Activated CD8-positive, alpha-beta memory T cell treated with anti-CD3 and anti-CD28 coated beads for 36 hours (primary cell): ENCODE measurements around the gene PPP2R2B. TPM values are rescaled to one million over a fixed set of nuclear protein-coding genes. Genes with fewer than 3 reads are reported as not detected.

Source experiments
- CTCF ChIA-PET: fragments of 350-600 bp; sonication (Branson Sonifier 250); formaldehyde crosslinking; loops from one replicate; lab custom pipeline; 2021; ENCODE audit warnings: antibody characterized with exemption; lab: Charles Lee
- POLR2A ChIA-PET: fragments of 350-600 bp; sonication (Branson Sonifier 250); formaldehyde crosslinking; loops from one replicate; lab custom pipeline; 2021; ENCODE audit warnings: antibody characterized with exemption; lab: Charles Lee
- total RNA-seq, 2 experiments: library from RNA; stranded (reverse); gene quantifications; one replicate each; pipeline ENCODE4 v1.2.3, GENCODE V29; 2021

Gene PPP2R2B
- total RNA-seq, 2 experiments from 2014 or later, result 1.9 to 2.1 TPM

DNA sequence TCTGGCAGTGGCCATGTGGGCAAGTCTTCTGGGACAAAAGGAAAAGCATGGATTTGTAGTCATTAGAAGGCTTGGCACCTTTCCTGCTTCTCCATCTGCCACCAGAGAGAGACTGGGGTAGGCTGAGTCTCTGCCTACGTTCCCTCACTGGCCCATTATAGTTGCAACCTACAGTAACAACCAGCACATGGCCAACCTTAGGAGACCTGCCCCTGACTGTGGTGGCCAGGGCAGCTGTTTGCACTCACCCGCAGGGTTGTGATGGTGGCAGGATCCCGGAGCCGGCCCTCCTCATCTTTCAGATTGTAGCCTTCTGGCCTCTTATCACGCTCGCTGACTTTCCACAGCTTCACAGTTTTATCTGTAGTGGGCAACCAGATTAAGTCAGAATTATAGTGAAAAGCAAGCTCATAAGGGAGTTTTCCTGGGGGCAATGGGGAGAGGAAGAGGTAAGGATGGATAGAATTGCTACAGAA is 187.6 kb downstream of the PPP2R2B start:
- POLR2A ChIA-PET, result no interaction called here

GRCh38 chr5:146687630-146688029 is 190.9 kb downstream of the PPP2R2B start:
- POLR2A ChIA-PET, result no interaction called here
- CTCF ChIA-PET, result no interaction called here

More for the DNA sequence above, 187.6 kb downstream of the PPP2R2B start:
- CTCF ChIA-PET, result no interaction called here

GRCh38 chr5:146683861-146684260 is 194.7 kb downstream of the PPP2R2B start:
- ChIA-PET CTCF (interaction anchor here (0.5 kb wide), 1 partner anchor 149 kb away, joined by 3 read pairs; no protein-coding TSS in a partner anchor), POLR2A (no interaction called here)

- POLR2A ChIA-PET, result no interaction called here
- CTCF ChIA-PET, result interaction anchor here (0.5 kb wide), 1 partner anchor 148 kb away, joined by 3 read pairs; no protein-coding TSS in a partner anchor
Measured at GRCh38 chr5:146682899-146683532, 195.5 kb downstream of the PPP2R2B start.

DNA sequence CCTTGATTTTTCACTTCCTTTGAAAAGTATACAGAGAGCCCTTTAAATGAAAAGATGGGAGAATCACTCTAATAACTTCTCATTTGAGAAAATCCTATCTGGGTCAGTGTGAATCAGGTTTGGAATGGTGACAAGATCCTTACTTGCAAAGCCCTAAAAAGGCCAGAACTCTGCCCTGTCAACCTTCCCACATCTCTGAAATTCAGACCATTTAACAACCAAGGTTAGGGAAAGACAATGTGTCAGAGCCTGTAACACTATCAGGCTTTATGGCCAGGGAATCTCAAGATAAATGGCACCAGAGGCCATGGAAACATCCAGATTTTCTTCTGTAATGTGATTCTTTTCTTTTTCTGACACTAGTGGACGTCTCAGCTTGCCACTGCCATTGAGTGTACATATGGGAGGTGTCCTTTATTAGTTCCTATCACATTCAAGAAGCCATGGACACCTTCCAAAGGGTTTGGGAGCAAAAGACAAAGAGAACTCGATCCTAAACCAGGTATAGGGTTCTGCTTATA is 196.9 kb downstream of the PPP2R2B start:
- ChIA-PET CTCF (no interaction called here), POLR2A (no interaction called here)

- ChIA-PET CTCF (no interaction called here), POLR2A (no interaction called here)
Measured at GRCh38 chr5:146680846-146681584, 197.5 kb downstream of the PPP2R2B start.

- ChIA-PET POLR2A (no interaction called here), CTCF (interaction anchor here (1.2 kb wide), 1 partner anchor 10 kb away, joined by 3 read pairs; no protein-coding TSS in a partner anchor)
Measured at GRCh38 chr5:146675636-146676035, 202.9 kb downstream of the PPP2R2B start.

- CTCF ChIA-PET, result no interaction called here
- POLR2A ChIA-PET, result no interaction called here
Measured at GRCh38 chr5:146672866-146673265, 205.7 kb downstream of the PPP2R2B start.

DNA sequence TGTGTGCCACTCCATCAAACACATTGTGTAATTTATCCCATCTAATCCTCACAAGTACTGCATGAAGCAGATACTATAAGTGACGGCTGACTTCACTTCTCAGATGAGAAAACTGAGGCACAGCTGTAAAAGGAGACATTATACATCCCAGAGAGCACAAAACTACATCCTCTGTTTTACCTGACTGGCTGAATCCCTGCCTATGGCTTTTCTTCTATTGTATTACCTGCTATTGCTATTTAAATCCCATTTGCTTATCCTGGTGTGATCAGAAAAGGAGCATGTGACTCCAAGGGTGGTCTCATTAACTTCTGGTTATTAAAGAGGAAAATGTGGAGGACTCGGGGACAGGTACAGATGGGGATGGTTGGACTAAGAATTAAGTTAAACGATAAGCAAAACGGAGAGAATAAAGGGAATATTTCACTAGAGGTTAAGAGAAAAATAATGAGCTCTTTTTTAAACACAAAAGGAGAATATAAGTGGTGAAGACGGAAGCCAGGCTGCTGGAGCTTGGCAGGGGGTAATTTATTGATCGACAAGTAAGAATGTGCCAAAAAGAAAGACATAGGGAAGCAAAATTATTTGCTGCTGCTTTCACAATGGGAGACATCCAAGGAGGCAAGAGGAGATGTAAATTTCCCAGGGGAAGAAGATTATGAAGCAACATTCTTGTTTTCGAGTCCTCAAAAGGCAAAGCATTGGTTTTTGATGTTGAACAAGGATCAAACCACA is 206.8 kb downstream of the PPP2R2B start:
- CTCF ChIA-PET, result no interaction called here
- POLR2A ChIA-PET, result no interaction called here

DNA sequence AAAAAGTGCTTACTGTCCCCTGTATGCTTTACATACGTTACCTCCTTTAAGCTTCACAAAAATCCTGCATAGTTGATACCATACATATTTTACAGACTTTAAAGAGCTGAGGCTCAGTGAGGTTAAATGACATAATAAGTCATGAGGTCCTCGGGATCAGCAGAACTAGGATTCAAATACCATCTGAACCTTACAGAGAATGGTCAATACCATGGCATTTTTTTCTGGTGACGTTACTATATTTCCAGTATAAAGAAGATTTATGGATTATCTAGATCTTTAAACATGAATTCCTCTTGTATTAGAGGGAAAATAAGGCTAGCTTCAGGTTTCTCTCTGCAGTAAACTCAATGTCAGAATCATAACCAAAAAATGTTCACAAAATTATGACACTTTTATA is 208.9 kb downstream of the PPP2R2B start:
- CTCF ChIA-PET, result no interaction called here
- POLR2A ChIA-PET, result no interaction called here

DNA sequence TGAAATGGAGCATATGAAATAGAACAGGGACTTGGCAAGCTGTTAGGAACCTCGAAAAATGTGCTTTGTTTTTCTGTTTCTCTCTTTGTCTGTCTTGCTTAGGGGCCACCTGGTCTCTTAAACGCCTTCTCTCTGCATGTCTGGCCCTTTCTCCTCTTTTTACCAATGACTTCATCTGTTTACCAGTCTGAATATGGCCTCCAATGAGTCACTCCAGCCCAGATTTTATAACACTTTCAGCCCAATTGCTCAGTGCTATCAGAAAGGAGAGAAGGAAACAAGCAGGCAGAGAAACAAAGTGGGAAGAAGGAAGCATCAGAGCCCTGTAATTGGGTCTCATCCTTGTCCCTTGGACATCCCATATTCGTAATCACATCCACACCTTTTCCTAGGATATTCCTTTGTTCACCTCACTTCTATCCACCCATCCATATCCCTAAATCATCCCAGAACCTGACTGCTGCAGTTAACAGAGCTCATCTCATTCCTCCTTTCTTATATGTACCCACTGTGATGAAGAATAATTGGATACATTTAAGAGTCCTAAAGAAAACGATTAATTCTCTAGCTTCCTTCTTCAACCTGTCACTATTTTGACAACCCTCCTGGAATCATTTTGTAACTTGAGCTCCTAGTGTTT is 210.8 kb downstream of the PPP2R2B start:
- POLR2A ChIA-PET, result no interaction called here
- CTCF ChIA-PET, result interaction anchor here (0.6 to 0.9 kb wide), 2 partner anchors 128 to 350 kb away, joined by 3 read pairs; no protein-coding TSS in a partner anchor

- CTCF ChIA-PET, result interaction anchor here (2.4 kb wide), 1 partner anchor 304 kb away, joined by 9 read pairs; no protein-coding TSS in a partner anchor
- POLR2A ChIA-PET, result no interaction called here
Measured at GRCh38 chr5:146662229-146662628, 216.3 kb downstream of the PPP2R2B start.

DNA sequence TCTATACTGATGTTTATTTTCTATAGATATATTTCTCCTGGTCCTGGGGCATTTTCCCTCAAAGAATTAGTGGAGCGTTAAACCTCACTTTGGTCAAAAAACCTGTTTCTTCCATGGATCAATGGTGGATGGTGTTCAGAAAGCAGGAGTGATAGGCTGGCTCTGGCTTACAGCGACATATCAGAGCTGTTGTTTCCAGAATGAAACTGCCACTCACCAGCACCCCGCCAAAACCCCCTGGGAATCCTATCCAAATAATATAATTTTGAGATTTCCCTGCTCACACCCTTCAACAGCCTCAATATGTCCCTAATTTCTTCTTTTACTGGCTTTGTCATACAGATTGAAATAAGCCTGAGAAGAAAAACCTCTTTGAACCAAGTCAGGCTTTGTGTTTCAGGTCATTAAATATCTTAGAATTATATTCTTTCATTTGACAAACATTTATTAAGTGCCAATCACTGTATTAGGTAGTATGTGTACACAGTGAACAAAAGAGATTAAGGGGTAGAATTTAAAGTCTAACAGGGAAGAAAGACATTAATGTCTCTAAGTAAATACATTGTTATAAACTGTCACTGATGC is 218.1 kb downstream of the PPP2R2B start:
- ChIA-PET POLR2A (no interaction called here), CTCF (interaction anchor here (2.4 kb wide), 1 partner anchor 306 kb away, joined by 9 read pairs; no protein-coding TSS in a partner anchor)

GRCh38 chr5:146659961-146660360 is 218.6 kb downstream of the PPP2R2B start:
- ChIA-PET CTCF (no interaction called here), POLR2A (no interaction called here)

DNA sequence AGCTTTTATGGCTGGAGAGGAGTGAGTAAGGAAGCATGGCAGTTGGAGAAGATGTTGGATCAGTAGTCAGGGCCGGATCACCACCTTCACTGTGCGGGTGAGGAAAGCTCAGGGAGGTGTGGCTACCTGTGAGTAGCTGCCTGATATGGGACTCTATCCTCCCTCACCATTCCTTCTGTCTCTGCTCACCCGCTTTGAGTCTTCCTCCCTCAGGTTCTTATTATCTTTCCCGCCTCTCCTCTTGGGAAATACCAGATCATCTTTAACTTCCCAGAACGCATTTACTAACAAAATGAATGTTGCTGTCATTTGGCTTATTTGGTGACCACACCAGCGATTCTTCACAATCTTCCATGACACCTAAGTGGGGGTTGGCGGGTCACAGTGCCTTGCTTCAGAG is 221.9 kb downstream of the PPP2R2B start:
- POLR2A ChIA-PET, result no interaction called here
- CTCF ChIA-PET, result no interaction called here

- ChIA-PET CTCF (no interaction called here), POLR2A (no interaction called here)
Measured at GRCh38 chr5:146653560-146653959, 225.0 kb downstream of the PPP2R2B start.

DNA sequence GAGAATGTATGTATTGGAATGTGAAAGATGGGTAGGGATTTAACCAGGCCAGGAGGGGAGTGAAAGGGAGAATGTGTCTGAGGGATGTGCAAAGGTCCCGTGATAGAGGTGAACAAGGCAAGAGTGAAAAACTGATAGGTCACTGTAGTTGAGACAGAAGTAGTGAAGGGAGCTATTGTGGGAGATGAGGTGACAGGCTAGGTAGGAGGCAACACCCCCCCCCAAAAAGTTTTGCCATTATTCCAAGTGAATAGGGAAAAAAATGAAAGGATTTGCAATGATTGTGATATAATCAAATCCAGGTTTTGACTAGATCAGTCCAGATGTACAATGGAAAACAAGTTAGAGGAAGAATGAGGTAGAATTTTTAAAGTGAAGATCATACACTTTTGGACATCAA is 226.0 kb downstream of the PPP2R2B start:
- CTCF ChIA-PET, result no interaction called here
- POLR2A ChIA-PET, result no interaction called here

DNA sequence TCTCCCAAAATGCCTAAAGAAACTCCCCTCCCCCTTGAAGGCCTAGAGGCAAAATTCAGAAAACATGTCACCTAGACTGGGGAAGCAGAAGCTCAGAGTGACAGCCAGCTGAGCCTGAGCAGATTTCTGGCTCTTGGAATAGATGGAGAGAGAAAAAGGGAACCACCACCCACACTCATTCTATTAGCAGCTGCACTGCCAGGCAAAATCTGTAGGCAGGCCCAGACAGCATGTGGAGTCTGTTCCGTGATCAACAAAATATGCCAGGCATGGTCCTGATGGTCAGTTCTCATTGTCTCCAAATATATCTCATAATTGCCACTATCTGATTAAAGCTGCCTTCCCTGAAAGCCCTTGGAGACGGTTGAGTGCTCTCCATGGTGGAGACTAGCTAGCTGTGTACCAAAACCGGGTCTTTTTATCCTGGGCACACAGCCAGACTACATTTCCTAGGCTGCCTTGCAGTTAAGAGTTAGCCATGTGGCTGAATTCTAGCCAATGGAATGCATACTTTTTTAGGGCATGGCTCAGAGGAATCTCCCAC is 230.8 kb downstream of the PPP2R2B start:
- ChIA-PET POLR2A (no interaction called here), CTCF (no interaction called here)

DNA sequence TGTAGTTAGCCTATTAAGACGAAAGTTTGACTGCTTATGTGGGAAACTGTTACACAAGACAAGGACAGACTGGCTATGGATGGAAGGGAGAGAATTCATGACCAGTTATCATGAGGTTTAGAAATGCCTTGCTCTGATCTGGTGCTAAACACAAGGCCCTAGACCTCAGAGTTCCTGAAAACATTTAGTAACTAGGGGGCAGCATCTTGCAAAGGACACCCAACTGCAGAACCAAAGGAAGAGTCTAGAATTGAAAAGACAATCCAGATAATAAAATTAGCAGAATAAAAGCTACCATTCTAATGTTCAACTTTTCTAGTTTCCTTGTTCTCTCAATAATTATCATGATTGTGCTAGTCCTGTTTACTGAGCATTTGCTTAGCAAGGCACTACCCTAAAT is 232.1 kb downstream of the PPP2R2B start:
- ChIA-PET POLR2A (no interaction called here), CTCF (no interaction called here)
